MG63 (cell line): Measurements from ENCODE around the gene RPL36A. TPM values are rescaled to one million over a fixed set of nuclear protein-coding genes. Genes with fewer than 3 reads are reported as not detected.

ENCODE experiments used
- DNase-seq: peaks from one replicate; pipeline ENCODE4 v3.0.0-alpha.2; 2020
- H3K27me3 ChIP-seq: fragments of 250-450 bp; sonication (Bioruptor Pico); 2 replicates; pipeline ENCODE4 v1.5.1; 2020; ENCODE audit warnings: mild to moderate bottlenecking, moderate library complexity
- H3K36me3 ChIP-seq: fragments of 250-450 bp; sonication (Bioruptor Pico); 2 replicates; pipeline ENCODE4 v1.5.1; 2020; ENCODE audit warnings: mild to moderate bottlenecking, moderate library complexity
- H3K4me3 ChIP-seq: fragments of 250-450 bp; sonication (Bioruptor Pico); 2 replicates; pipeline ENCODE4 v1.5.1; 2020; ENCODE audit warnings: mild to moderate bottlenecking, moderate library complexity
- H3K9me3 ChIP-seq: fragments of 250-450 bp; sonication (Bioruptor Pico); 2 replicates; pipeline ENCODE4 v1.5.1; 2020; ENCODE audit warnings: mild to moderate bottlenecking, moderate library complexity
- total RNA-seq: library from RNA; depleted of rRNA; stranded (reverse); fragments of >200 nt; shearing (Covaris generic); gene quantifications from 2 replicates; pipeline ENCODE4 v1.2.3, GENCODE V29; 2014; ENCODE audit warnings: low replicate concordance; rRNA removed

RPL36A gene
- total RNA-seq, 1 experiment from 2014 or later: 879 TPM

DNA sequence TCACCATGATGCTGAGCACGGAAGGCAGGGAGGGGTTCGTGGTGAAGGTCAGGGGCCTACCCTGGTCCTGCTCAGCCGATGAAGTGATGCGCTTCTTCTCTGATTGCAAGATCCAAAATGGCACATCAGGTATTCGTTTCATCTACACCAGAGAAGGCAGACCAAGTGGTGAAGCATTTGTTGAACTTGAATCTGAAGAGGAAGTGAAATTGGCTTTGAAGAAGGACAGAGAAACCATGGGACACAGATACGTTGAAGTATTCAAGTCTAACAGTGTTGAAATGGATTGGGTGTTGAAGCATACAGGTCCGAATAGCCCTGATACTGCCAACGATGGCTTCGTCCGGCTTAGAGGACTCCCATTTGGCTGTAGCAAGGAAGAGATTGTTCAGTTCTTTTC, 21.2 kb downstream of the RPL36A start:
- Histone ChIP-seq H3K4me3 (no peak overlapping the region), H3K27me3 (no peaks in the 10 kb centered on the region), H3K36me3 (peaks cover 12% of the 10 kb centered on the region), H3K9me3 (no peaks in the 10 kb centered on the region)
- no peak for DNase-seq

DNA sequence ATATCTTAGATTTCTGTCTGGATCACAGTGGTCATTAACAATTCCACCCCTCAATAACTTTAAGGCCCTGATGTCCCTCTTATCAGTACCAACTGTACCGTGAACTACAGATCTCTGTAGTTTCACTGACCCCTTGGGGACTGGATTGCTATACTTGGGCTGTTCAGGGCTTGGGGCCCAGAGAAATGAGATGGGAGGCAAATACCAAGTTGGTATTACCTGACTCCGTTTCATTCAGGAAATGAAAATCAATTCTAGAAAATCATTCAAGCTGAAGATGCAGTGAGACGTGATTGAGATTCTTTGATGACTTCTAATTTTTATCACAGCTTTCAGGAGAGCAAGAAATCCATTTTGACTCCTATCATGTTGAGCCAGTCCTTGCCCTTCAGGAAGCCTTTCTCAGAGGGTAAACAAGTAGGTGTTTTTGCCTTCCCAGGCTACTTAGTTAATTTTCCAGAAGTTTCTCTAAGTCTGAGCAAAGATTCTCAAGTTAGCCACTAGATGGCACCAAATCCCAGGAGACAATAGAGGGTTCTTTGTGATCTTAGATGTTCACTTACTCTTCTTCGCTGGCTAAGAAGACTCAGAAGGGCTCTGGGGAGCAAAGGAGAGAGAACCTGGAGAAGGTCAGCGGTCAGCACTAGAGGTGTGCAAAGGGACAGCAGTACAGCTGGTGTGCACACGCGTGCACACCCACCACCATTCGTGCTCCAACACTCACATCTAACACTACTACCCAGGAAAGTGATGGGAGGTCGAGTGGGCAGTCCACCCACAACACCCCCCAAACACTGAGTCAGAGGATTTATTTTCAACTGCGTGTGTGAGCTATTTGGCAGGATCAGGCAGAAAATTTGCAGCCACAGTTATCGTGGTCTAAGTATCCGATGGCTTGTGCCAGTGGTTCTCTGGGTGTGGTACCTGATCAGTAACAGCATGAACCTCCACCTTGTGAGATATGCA, 24.7 kb downstream of the RPL36A start:
- Histone ChIP-seq H3K9me3 (no peaks in the 10 kb centered on the region), H3K27me3 (no peaks in the 10 kb centered on the region), H3K4me3 (no peak overlapping the region), H3K36me3 (peaks cover 12% of the 10 kb centered on the region)
- no peak for DNase-seq

DNA sequence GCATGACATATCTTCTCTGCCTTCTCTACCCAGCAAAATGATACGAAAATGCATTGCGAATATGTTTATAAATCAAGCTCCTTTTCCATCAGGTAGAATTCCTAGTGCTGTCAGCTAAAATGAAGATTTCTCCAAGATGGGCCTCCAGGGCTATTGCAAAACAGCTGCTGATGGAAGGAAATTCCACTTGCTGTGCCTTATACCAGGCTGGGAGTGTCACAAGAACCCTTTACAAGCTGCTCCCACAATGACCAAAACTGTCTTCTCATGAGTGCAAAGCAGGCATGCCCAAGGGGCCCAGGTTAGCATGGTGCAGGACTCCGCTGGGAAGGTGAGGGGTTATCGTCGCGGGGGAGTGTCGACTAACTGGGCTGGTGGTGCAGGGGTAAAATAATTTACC, 25.9 kb downstream of the RPL36A start:
- no peak overlapping the region for H3K4me3 ChIP-seq
- no peak for DNase-seq
- no peaks in the 10 kb centered on the region for H3K9me3 ChIP-seq
- H3K36me3 ChIP-seq: peaks cover 12% of the 10 kb centered on the region
- H3K27me3 ChIP-seq: no peaks in the 10 kb centered on the region

DNA sequence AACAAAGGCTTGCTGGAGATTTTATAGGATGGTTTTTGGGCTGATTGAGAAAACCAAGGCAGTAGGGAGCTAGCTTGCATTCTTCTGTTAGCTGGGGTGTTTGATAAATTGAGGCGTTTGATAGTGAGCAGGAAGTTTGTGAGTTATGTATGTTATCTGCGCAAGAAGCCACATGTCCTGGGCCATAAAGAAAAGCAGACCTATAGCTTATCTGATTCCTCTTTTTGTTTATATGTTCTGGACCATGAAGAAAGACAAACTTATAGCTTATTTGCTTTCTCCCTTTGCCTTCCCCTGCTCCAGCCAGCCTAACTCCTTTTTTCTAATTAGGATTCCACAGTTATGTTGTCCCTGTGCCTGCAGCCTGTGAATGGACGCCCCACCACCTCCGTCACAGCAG, 26.4 kb downstream of the RPL36A start:
- DNase-seq: no peak
- H3K4me3 ChIP-seq: no peak overlapping the region
- H3K36me3 ChIP-seq: peaks cover 12% of the 10 kb centered on the region
- no peaks in the 10 kb centered on the region for H3K27me3 ChIP-seq
- no peaks in the 10 kb centered on the region for H3K9me3 ChIP-seq

DNA sequence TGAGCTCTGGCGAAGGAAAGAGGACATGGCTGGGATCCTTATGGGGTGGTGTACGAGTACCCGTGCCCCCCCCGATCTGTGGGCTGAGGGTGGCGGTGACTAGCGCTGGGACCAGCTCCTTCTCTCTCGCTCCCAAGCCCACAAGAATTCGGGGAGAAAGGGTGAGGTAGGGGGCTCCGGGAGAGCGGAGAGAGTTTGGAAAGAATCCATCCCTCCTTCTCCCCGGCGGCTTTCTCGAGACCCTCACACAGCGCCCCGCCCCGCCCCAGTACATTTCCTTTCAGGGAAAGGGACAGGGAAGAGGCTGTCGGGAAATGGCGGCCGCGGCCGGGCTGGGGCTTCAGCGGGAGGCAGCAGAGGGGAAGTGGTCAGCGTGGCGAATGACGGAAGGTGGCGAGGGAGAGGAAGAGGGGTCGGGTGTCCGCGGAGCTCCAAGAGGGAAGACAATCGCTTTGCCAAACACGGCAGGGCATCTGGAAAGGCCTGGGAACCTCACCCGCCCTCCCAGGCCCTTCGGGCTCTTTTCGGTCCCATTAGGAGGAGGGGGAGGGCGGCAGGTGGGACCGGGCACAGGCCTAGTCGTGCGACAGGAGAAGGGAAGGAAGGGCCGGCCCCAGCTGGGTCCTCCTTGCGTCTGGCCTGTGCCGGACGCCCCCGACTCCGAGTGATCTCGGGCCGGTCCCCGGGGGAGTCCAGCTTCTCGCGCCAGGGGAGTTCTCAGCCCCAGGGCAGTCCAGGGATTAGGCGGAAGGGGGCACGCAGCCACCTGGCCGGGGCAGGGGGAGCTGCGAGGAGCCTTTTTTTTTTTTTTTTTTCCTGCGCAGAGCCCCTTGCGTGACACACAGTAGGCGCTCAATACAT, 27.4 kb downstream of the RPL36A start:
- no peak overlapping the region for H3K4me3 ChIP-seq
- DNase-seq: peak; percentile 4
- H3K36me3 ChIP-seq: peaks cover 3% of the 10 kb centered on the region; the same call in 1 of the 2 replicates
- no peaks in the 10 kb centered on the region for H3K9me3 ChIP-seq
- H3K27me3 ChIP-seq: no peaks in the 10 kb centered on the region

DNA sequence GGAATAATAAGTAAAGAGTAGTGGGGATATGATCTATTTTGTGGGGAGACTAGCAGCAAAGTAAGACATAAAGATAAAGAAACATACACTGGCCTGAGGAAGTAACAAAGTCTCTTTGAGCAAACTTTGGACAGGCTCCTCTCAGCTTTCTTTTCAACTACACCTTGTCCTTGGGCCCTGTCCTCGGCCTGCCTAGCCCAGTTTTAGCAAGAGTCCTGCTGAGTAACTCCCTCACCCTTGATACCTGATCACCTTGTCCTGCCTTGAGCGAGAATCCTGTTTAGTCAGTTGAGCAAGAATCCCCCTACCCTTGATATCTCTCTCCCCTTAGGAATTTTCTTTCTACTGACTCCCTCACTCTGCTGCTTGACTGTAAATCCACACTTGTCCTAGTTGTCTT, 28.7 kb downstream of the RPL36A start:
- no peaks in the 10 kb centered on the region for H3K9me3 ChIP-seq
- DNase-seq: no peak
- no peaks in the 10 kb centered on the region for H3K27me3 ChIP-seq
- H3K4me3 ChIP-seq: no peak overlapping the region
- no peaks in the 10 kb centered on the region; the same call in 1 of the 2 replicates for H3K36me3 ChIP-seq

DNA sequence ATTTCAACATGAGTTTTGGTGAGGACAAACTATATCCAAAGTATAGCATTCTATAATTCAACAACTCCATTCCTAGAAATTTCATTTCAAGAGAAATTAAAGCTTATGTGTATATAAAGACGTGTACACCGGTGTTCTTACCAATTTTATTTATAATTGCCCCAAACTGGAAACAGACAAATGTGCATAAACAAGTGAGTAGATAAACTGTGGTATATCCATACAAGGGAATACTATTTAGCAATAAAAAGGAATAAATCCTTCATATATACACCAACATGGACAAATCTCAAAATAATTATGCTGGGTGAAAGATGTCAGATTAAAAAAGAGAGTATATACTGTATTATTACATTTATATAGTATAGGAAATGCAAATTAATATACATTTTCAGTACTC, 37.1 kb downstream of the RPL36A start:
- DNase-seq: no peak
- Histone ChIP-seq H3K27me3 (no peaks in the 10 kb centered on the region), H3K4me3 (no peak overlapping the region), H3K9me3 (no peaks in the 10 kb centered on the region), H3K36me3 (no peaks in the 10 kb centered on the region)

DNA sequence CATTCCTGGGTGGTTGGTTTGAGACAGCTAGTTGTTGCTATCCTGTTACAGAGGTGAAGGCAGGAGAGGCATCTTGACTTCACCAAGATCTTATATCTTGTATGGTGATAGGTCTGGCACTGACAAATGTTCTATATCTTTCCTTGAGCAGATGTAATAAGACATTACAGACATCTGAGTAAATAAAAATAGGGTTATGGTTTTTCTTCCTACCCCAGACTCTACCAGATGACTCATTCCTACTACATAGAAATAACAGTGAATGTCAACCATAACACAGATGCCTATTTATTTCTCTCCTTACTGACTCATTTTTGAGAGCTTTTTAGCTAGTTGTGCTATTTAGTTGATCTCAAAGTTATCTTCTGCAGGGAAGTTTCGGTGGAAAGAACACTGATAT, 39.1 kb downstream of the RPL36A start:
- Histone ChIP-seq H3K36me3 (no peaks in the 10 kb centered on the region), H3K27me3 (no peaks in the 10 kb centered on the region), H3K9me3 (no peaks in the 10 kb centered on the region), H3K4me3 (no peak overlapping the region)
- no peak for DNase-seq

DNA sequence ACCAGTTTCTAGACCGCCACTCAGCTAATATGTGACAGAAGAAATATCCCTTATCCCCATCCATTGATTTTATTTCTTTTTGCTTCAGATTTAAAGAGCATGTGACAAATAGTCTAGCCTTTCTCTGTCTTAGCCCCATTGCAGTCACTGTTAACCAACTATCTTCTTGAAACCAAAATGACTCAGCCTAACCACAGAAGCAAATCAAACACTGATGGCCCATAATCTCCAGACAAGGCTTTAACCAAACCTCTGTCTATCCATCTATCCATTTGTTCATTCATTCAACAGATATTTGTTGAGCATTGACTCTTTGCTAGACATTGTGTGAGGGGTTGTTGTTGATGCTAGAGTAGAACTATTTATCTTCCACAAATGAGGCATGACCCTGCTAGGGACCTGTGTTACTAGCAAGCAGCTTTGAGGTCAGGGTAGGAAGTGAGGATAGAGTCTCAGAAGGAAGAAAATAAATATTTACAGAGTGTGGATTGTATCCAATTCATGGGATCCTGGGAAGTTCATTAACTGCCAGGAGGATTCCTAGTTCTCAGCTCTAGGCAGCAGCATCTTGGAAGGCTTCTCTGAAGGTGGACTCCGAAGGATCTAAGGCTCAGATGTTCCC, 39.8 kb downstream of the RPL36A start:
- no peak for DNase-seq
- Histone ChIP-seq H3K27me3 (no peaks in the 10 kb centered on the region), H3K36me3 (no peaks in the 10 kb centered on the region), H3K9me3 (no peaks in the 10 kb centered on the region), H3K4me3 (no peak overlapping the region)

DNA sequence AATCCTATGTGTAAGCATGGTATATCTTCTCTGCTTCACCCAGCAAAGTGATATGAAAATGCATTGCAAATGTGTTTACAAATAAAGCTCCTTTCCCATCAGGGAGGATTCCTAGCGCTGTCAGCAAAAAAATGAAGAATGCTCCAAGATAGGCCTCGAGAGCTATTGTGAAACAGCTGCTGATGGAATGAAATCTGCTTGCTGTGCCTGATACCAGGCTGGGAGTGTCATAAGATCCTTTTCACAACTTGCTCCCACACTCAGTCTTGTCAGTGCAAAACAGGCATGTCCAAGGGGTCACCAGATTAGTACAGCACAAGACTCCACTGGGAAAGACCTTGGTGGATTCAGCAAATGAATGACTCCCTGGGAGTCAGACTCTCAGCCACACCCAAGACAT, 51.3 kb downstream of the RPL36A start:
- H3K27me3 ChIP-seq: no peaks in the 10 kb centered on the region
- no peak overlapping the region for H3K4me3 ChIP-seq
- DNase-seq: no peak
- H3K9me3 ChIP-seq: no peaks in the 10 kb centered on the region
- H3K36me3 ChIP-seq: no peaks in the 10 kb centered on the region

Other genes with a start within 250 kb of the RPL36A start
- gene DRP2, start 171.2 kb upstream of the RPL36A start, total RNA-seq: not detected in 2 replicates
- 1.1 and 5.0 TPM in 2 replicates for gene TAF7L, start 99.7 kb upstream of the RPL36A start, total RNA-seq
- gene TIMM8A, start 42.3 kb upstream of the RPL36A start, total RNA-seq: 9.6 and 26.6 TPM in 2 replicates
- gene BTK, start 4.8 kb upstream of the RPL36A start, total RNA-seq: 0.59 TPM in 1 of 2 replicates, not detected in the other
- 30.1 and 34.8 TPM in 2 replicates for gene GLA, start 16.9 kb downstream of the RPL36A start, total RNA-seq
- 25.9 and 40.6 TPM in 2 replicates for gene HNRNPH2, start 17.2 kb downstream of the RPL36A start, total RNA-seq
- gene ARMCX4, start 94.4 kb downstream of the RPL36A start, total RNA-seq: not detected in 2 replicates
- gene ARMCX1, start 159.5 kb downstream of the RPL36A start, total RNA-seq: 23.9 and 26.1 TPM in 2 replicates
- 38.8 and 53.5 TPM in 2 replicates for gene ARMCX6, start 227.0 kb downstream of the RPL36A start, total RNA-seq
- 26.3 and 33.7 TPM in 2 replicates for gene ARMCX3, start 232.1 kb downstream of the RPL36A start, total RNA-seq